Measurements from ENCODE around the gene FRMD3.
A peak's percentile ranks its signal among the peaks of the same experiment; 100 is the strongest.

Gene FRMD3

DNA sequence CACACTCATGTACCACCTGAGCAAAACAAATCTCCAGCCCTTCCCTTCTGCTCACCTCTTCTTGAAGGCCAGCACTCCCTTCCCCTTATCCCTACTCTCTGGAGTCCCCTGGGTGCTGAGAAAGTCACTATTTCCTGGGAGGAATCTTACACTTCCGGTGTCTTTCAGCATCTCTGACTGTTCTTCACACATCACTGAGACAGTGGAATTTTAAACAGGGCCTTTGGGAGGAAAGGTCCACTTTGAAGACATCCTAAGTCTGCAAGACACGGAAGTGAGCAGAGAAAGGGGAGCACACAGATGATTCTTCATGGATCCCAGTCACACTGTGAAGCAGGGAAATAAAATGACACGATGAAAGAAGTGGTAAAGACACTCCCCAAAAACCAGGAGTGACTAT is 25.6 kb downstream of the FRMD3 start:
- no peaks in the 10 kb centered on the region for H3K27me3 ChIP-seq (ENCODE audit: control insufficient read depth, insufficient read depth, low read length)
- peak overlapping the region; percentile 43 for H3K4me2 ChIP-seq (ENCODE audit: low read length)
- H3K79me2 ChIP-seq, result peaks cover 23% of the 10 kb centered on the region
- H3K36me3 ChIP-seq (ENCODE audit: control insufficient read depth, insufficient read depth, low read length), result no peaks in the 10 kb centered on the region
- peak overlapping the region; percentile 53 for H3K27ac ChIP-seq
- no peak for TF ChIP-seq CTCF (IDR thresholded peaks at IDR 0.05)
- H3K4me3 ChIP-seq (ENCODE audit: low read depth, low read length), result peak overlapping the region; percentile 0
- H3K4me1 ChIP-seq, result peaks cover 20% of the 10 kb centered on the region
- H3K9ac ChIP-seq, result no peak overlapping the region
- H3K9me3 ChIP-seq (ENCODE audit: control insufficient read depth, low read length), result no peaks in the 10 kb centered on the region
- no peak overlapping the region for H2AFZ ChIP-seq

DNA sequence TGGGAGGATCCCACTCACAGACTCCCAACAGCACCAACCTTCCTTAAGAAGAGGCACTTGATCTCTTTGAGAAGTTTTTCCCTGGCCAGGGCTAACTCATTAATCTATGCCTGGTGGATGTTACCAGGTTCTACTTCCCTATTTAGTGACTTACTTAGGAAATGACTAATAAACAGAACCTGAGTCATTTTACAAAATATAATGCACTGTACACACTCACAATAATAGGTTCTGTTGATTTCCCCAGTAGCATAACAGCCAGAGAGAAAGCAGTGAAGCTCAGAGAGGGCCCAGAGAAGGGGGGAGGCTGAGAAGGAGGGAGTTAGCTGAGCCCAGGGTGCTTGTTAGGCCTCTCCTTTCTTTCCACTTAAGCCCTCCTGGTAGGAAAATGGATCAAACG is 27.1 kb downstream of the FRMD3 start:
- H2AFZ ChIP-seq, result no peak overlapping the region

DNA sequence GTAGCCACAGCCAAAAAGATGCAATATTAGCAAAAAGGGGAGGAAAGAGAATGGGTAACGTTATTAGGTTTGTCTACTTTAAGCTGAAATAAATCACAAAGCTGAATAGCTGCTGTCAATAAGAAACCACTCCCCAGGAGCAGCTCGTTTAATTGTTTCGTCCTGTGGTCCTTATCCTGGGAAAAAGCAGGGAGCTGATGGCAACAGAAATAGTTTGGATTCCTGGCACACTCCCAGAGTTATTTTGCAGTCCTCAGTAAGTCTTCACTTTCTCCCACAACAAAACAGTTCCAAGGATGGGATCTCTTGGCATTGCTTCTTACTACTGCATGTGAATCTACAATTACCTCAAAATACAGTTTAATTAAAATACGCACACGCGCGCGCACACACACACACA is 28.8 kb downstream of the FRMD3 start:
- Histone ChIP-seq H3K27ac (peak overlapping the region; percentile 56), H3K36me3 (ENCODE audit: control insufficient read depth, insufficient read depth, low read length) (no peaks in the 10 kb centered on the region), H3K27me3 (ENCODE audit: control insufficient read depth, insufficient read depth, low read length) (no peaks in the 10 kb centered on the region), H3K9me3 (ENCODE audit: control insufficient read depth, low read length) (no peaks in the 10 kb centered on the region), H3K9ac (no peak overlapping the region), H3K4me2 (ENCODE audit: low read length) (peak overlapping the region; percentile 1), H3K4me1 (peaks cover 35% of the 10 kb centered on the region), H3K4me3 (ENCODE audit: low read depth, low read length) (no peak overlapping the region), H3K79me2 (peaks cover 19% of the 10 kb centered on the region), H2AFZ (no peak overlapping the region)
- no peak for TF ChIP-seq CTCF (IDR thresholded peaks at IDR 0.05)

More for the DNA sequence above, 27.1 kb downstream of the FRMD3 start:
- Histone ChIP-seq H3K4me3 (ENCODE audit: low read depth, low read length) (no peak overlapping the region), H3K27ac (no peak overlapping the region), H3K9ac (no peak overlapping the region), H3K36me3 (ENCODE audit: control insufficient read depth, insufficient read depth, low read length) (no peaks in the 10 kb centered on the region), H3K4me1 (peaks cover 20% of the 10 kb centered on the region), H3K79me2 (peaks cover 20% of the 10 kb centered on the region), H3K27me3 (ENCODE audit: control insufficient read depth, insufficient read depth, low read length) (no peaks in the 10 kb centered on the region), H3K9me3 (ENCODE audit: control insufficient read depth, low read length) (no peaks in the 10 kb centered on the region), H3K4me2 (ENCODE audit: low read length) (no peak overlapping the region)
- no peak for TF ChIP-seq CTCF (IDR thresholded peaks at IDR 0.05)

- no peaks in the 10 kb centered on the region for H3K9me3 ChIP-seq (ENCODE audit: control insufficient read depth, low read length)
- TF ChIP-seq CTCF (IDR thresholded peaks at IDR 0.05), result no peak
- H3K27ac ChIP-seq, result no peak overlapping the region
Observed at GRCh38 chr9:83508067-83508466, 30.1 kb downstream of the FRMD3 start.

GRCh38 chr9:83505282-83505681 is 32.9 kb downstream of the FRMD3 start:
- peaks cover 27% of the 10 kb centered on the region for H3K4me1 ChIP-seq
- H3K79me2 ChIP-seq, result peaks cover 12% of the 10 kb centered on the region
- TF ChIP-seq CTCF (IDR thresholded peaks at IDR 0.05), result no peak

More at GRCh38 chr9:83508067-83508466, 30.1 kb downstream of the FRMD3 start:
- Histone ChIP-seq H3K36me3 (ENCODE audit: control insufficient read depth, insufficient read depth, low read length) (no peaks in the 10 kb centered on the region), H3K27me3 (ENCODE audit: control insufficient read depth, insufficient read depth, low read length) (no peaks in the 10 kb centered on the region), H3K9ac (no peak overlapping the region), H3K4me3 (ENCODE audit: low read depth, low read length) (no peak overlapping the region), H3K4me1 (peaks cover 39% of the 10 kb centered on the region), H2AFZ (no peak overlapping the region), H3K4me2 (ENCODE audit: low read length) (no peak overlapping the region), H3K79me2 (peaks cover 19% of the 10 kb centered on the region)

More at GRCh38 chr9:83505282-83505681, 32.9 kb downstream of the FRMD3 start:
- Histone ChIP-seq H3K27me3 (ENCODE audit: control insufficient read depth, insufficient read depth, low read length) (no peaks in the 10 kb centered on the region), H3K27ac (peak overlapping the region; percentile 64), H2AFZ (no peak overlapping the region), H3K4me3 (ENCODE audit: low read depth, low read length) (no peak overlapping the region), H3K4me2 (ENCODE audit: low read length) (no peak overlapping the region), H3K36me3 (ENCODE audit: control insufficient read depth, insufficient read depth, low read length) (no peaks in the 10 kb centered on the region), H3K9me3 (ENCODE audit: control insufficient read depth, low read length) (no peaks in the 10 kb centered on the region), H3K9ac (no peak overlapping the region)
